Lower leg skin (tissue), 3 donors: ENCODE measurements around the gene FGF21.

Source experiments
- CTCF ChIP-seq, 3 donors: fragments of 450-650 bp; IDR thresholded peaks; one replicate each; pipeline ENCODE4 v1.5.1; 2016; ENCODE audit warnings: antibody characterized with exemption in 3 of 3, mild to moderate bottlenecking in 3 of 3, moderate library complexity in 2 of 3
- POLR2A ChIP-seq, 2 donors: fragments of 450-650 bp; IDR thresholded peaks; one replicate each; pipeline ENCODE4 v1.6.1; 2016 to 2017; ENCODE audit warnings: antibody characterized with exemption in 2 of 2, mild to moderate bottlenecking in 1 of 2, moderate library complexity in 1 of 2

DNA sequence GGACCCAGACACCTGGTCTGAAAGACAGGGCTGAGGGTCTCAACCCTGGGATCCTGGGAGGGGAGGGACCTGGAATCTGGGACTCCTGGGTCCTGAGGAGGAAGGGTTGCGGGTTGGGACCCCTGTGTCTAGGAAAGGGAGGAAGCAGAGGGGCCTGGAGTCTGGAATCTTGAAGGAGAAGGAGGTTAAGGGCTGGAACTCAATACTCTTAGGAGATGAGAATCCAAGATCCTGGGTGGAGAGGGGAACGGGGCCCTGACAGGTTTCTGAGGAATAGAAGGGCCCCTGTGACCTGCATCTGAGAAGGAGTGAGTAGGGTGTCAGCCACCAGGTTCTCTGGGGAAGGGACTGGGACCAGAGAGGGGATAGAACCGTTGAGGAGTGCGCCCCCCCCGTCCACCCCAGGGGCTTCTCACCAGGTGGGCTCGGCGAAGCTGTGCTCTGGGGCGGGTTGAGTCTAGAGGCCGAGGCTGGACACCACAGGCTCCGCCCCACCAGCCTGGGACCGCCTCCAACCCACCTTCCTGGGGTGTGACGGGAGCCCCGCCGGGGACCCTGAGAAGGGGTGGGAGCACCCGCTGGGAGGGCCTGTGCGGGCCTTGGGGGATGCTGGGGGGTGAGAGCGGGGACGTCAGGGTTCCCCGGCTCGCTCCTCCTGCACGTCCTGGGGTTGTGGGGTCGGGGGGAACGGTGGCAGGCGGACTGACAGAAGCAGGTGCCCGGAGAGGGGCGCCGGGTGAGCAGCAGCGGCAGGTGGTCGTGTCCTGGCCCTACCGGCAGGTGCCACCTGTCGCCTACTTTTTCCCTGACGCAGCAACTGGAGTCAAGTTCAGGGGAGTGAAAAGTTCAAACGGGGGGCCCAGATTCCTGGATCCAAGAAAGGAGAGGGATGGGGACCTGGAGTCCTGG, 35.8 kb upstream of the FGF21 start, which contains the start of gene MAMSTR:
- TF ChIP-seq CTCF (IDR thresholded peaks at IDR 0.05) = no peak
- no peak for TF ChIP-seq POLR2A (IDR thresholded peaks at IDR 0.05)
